ENCODE measurements around the gene LZTR1. TPM values are rescaled to one million over a fixed set of nuclear protein-coding genes. Genes with fewer than 3 reads are reported as not detected.

LZTR1 gene
- polyA plus RNA-seq, 6 donors from 2014 or later, result 3.6 to 15.0 (median 9.3) TPM

GRCh38 chr22:21015466-21016006 lies 33.4 kb downstream of the LZTR1 start:
- Mint-ChIP-seq H3K4me1 (peaks cover 16 to 31% (median 23%) of the 10 kb centered on the region in 3 donors), H3K36me3 (no peaks in the 10 kb centered on the region), H3K27ac (peak overlapping the region in 5 of 6 donors; percentile 53 to 99 (median 94)), H3K4me3 (peak overlapping the region in 5 of 8 donors; percentile 18 to 95 (median 72)), H3K9me3 (peaks cover 0 to 1% (median 0%) of the 10 kb centered on the region in 7 donors), H3K27me3 (peaks cover 0 to 19% (median 1%) of the 10 kb centered on the region in 3 donors)
- no peak for DNase-seq
- ATAC-seq (ENCODE audit: low read depth in 2 of 2), result no peak

GRCh38 chr22:21016644-21017420 lies 34.7 kb downstream of the LZTR1 start:
- H3K9me3 Mint-ChIP-seq, result peaks cover 0 to 1% (median 0%) of the 10 kb centered on the region in 7 donors

GRCh38 chr22:21018314-21018713 lies 36.2 kb downstream of the LZTR1 start:
- DNase-seq (no peak), ATAC-seq (ENCODE audit: low read depth in 2 of 2) (no peak)
- peak overlapping the region in 2 of 6 donors; percentile 6 to 85 for H3K27ac Mint-ChIP-seq
- H3K4me1 Mint-ChIP-seq, result peaks cover 16 to 24% (median 23%) of the 10 kb centered on the region in 3 donors
- peaks cover 0 to 1% (median 0%) of the 10 kb centered on the region in 7 donors for H3K9me3 Mint-ChIP-seq
- H3K4me3 Mint-ChIP-seq, result no peak overlapping the region
- H3K36me3 Mint-ChIP-seq, result no peaks in the 10 kb centered on the region
- H3K27me3 Mint-ChIP-seq, result peaks cover 0 to 23% (median 9%) of the 10 kb centered on the region in 3 donors

More at GRCh38 chr22:21016644-21017420, 34.7 kb downstream of the LZTR1 start:
- H3K27ac Mint-ChIP-seq, result peak overlapping the region in 4 of 6 donors; percentile 54 to 88 (median 86)
- H3K27me3 Mint-ChIP-seq, result peaks cover 0 to 23% (median 9%) of the 10 kb centered on the region in 3 donors
- peak overlapping the region in 6 of 8 donors; percentile 12 to 70 (median 39) for H3K4me3 Mint-ChIP-seq
- no peak for DNase-seq
- no peaks in the 10 kb centered on the region for H3K36me3 Mint-ChIP-seq
- no peak for ATAC-seq (ENCODE audit: low read depth in 2 of 2)
- H3K4me1 Mint-ChIP-seq, result peaks cover 16 to 27% (median 23%) of the 10 kb centered on the region in 3 donors

- DNase-seq (no peak), ATAC-seq (ENCODE audit: low read depth in 2 of 2) (peak; percentile 62)
- Mint-ChIP-seq H3K36me3 (no peaks in the 10 kb centered on the region), H3K4me1 (peaks cover 8% of the 10 kb centered on the region in 3 donors), H3K27me3 (peaks cover 0 to 23% (median 9%) of the 10 kb centered on the region in 3 donors), H3K27ac (peak overlapping the region in 2 of 6 donors; percentile 30 to 79), H3K4me3 (no peak overlapping the region), H3K9me3 (no peaks in the 10 kb centered on the region)
These were observed 38.8 kb downstream of the LZTR1 start for GRCh38 chr22:21020802-21021429.

GRCh38 chr22:21022507-21022906 lies 40.4 kb downstream of the LZTR1 start:
- H3K4me1 Mint-ChIP-seq, result peaks cover 0 to 8% (median 6%) of the 10 kb centered on the region in 3 donors
- H3K9me3 Mint-ChIP-seq, result no peaks in the 10 kb centered on the region
- H3K27ac Mint-ChIP-seq, result no peak overlapping the region
- DNase-seq, result no peak
- ATAC-seq (ENCODE audit: low read depth in 2 of 2), result no peak
- H3K27me3 Mint-ChIP-seq, result peaks cover 0 to 23% (median 9%) of the 10 kb centered on the region in 3 donors
- H3K4me3 Mint-ChIP-seq, result no peak overlapping the region
- H3K36me3 Mint-ChIP-seq, result no peaks in the 10 kb centered on the region

- no peaks in the 10 kb centered on the region for H3K9me3 Mint-ChIP-seq
- peaks cover 0 to 23% (median 9%) of the 10 kb centered on the region in 3 donors for H3K27me3 Mint-ChIP-seq
These were observed 41.0 kb downstream of the LZTR1 start for GRCh38 chr22:21022955-21023614.

GRCh38 chr22:21025266-21025665 lies 43.2 kb downstream of the LZTR1 start:
- Mint-ChIP-seq H3K4me1 (peaks cover 0 to 8% (median 6%) of the 10 kb centered on the region in 3 donors), H3K9me3 (no peaks in the 10 kb centered on the region), H3K4me3 (no peak overlapping the region), H3K36me3 (no peaks in the 10 kb centered on the region), H3K27me3 (peaks cover 4 to 27% (median 23%) of the 10 kb centered on the region in 3 donors), H3K27ac (peak overlapping the region in 1 of 6 donors; percentile 28)
- DNase-seq (no peak), ATAC-seq (ENCODE audit: low read depth in 2 of 2) (no peak)

More at GRCh38 chr22:21022955-21023614, 41.0 kb downstream of the LZTR1 start:
- no peak overlapping the region for H3K4me3 Mint-ChIP-seq
- H3K27ac Mint-ChIP-seq, result no peak overlapping the region
- ATAC-seq (ENCODE audit: low read depth in 2 of 2) (no peak), DNase-seq (no peak)
- H3K36me3 Mint-ChIP-seq, result no peaks in the 10 kb centered on the region
- peaks cover 0 to 8% (median 6%) of the 10 kb centered on the region in 3 donors for H3K4me1 Mint-ChIP-seq

GRCh38 chr22:21025763-21026755 lies 44.0 kb downstream of the LZTR1 start:
- H3K4me1 Mint-ChIP-seq, result peaks cover 0 to 12% (median 8%) of the 10 kb centered on the region in 3 donors
- ATAC-seq (ENCODE audit: low read depth in 2 of 2), result no peak
- no peak overlapping the region for H3K4me3 Mint-ChIP-seq
- DNase-seq, result no peak
- peaks cover 12 to 29% (median 24%) of the 10 kb centered on the region in 3 donors for H3K27me3 Mint-ChIP-seq
- H3K9me3 Mint-ChIP-seq, result no peaks in the 10 kb centered on the region
- H3K27ac Mint-ChIP-seq, result peak overlapping the region in 3 of 6 donors; percentile 28 to 47 (median 44)
- no peaks in the 10 kb centered on the region for H3K36me3 Mint-ChIP-seq

- Mint-ChIP-seq H3K4me3 (no peak overlapping the region), H3K27ac (no peak overlapping the region), H3K36me3 (no peaks in the 10 kb centered on the region), H3K4me1 (peaks cover 0 to 15% (median 11%) of the 10 kb centered on the region in 3 donors), H3K27me3 (peaks cover 16 to 39% (median 30%) of the 10 kb centered on the region in 3 donors), H3K9me3 (no peaks in the 10 kb centered on the region)
- no peak for DNase-seq
- ATAC-seq (ENCODE audit: low read depth in 2 of 2), result no peak
These were observed 44.9 kb downstream of the LZTR1 start for GRCh38 chr22:21026783-21027692.

- no peak overlapping the region for H3K4me3 Mint-ChIP-seq
- H3K9me3 Mint-ChIP-seq, result no peaks in the 10 kb centered on the region
- no peak for ATAC-seq (ENCODE audit: low read depth in 2 of 2)
- H3K27me3 Mint-ChIP-seq, result peaks cover 16 to 49% (median 42%) of the 10 kb centered on the region in 3 donors
- DNase-seq, result no peak
- no peak overlapping the region for H3K27ac Mint-ChIP-seq
- peaks cover 0 to 15% (median 11%) of the 10 kb centered on the region in 3 donors for H3K4me1 Mint-ChIP-seq
- no peaks in the 10 kb centered on the region for H3K36me3 Mint-ChIP-seq
These were observed 46.5 kb downstream of the LZTR1 start for GRCh38 chr22:21028277-21029251.

Measured in naive B cell (primary cell).